ENCODE data around the gene TMEM191C.
"Not testable (repeated sequence)": the region's sequence is repeated elsewhere in the genome, so short reads cannot be mapped to it uniquely, and the experiment has no call there.

TMEM191C gene

GRCh38 chr22:21446128-21446826 is 20.9 kb upstream of the TMEM191C start:
- no peak for DNase-seq

- no peak for DNase-seq
Observed at GRCh38 chr22:21446827-21447690, 20.1 kb upstream of the TMEM191C start.

DNA sequence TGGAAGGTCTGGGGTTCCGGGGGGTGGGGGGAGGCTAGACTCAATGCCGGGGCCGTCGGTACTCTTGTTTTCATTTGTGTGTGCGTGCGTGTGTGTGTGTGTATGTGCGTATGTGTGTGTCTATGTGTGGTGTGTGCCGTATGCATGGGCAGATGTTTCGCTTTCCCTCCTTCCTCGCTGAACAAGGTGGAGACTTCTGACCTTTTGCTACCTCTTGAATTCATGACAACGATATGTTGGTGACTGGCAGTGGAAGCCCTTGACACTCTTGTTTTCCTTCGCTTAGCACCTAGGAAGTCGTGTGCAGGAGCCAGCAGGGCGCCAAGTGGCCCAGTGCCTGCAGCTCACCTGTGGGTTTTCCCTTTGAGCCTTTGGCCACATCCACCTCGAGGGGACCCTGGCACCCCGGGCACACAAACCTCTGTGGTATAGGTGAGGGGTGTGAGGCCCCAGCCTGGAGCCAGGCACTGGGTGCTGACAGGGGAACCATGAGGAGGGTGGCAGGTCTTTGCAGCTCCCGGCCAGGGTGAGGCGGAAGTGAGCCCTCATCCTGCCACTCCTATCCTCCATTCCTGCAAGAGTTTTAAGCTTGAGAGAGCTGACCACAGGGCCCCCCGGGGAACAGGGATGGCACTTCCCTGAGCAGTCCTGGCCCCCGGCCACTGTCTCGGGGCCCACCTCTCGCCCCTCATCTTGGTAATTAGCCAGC is 19.3 kb upstream of the TMEM191C start:
- no peak for DNase-seq

GRCh38 chr22:21448627-21449416 is 18.4 kb upstream of the TMEM191C start:
- DNase-seq: no peak

- DNase-seq: no peak
Observed at GRCh38 chr22:21449531-21450319, 17.5 kb upstream of the TMEM191C start.

- DNase-seq: no peak
Observed at GRCh38 chr22:21450320-21450831, 16.8 kb upstream of the TMEM191C start.

DNA sequence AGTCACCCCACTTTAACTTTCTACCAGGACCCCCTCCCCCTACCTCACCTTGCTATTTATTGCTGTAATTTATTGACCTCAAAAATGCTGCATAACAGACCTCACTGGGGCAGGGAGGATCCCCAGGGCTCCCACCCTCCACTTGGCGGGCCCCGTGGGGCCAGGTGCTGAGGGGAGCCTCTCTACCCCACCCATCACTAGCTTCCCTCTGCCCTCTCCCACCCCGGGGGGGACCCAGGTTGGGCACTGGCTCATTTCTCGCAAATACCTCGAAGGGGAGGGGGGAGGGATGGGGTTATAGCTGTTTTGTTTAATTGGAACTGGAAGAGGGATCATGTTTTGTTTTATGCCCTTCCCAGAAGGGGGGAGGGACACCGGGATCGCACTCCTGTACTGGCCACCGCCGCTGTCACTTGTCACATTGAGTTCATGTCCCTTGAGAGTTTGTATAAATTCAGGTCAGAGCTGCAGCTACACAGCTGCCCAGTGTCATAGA is 16.3 kb upstream of the TMEM191C start:
- DNase-seq: no peak

- no peak for DNase-seq
Observed at GRCh38 chr22:21451545-21452520, 15.4 kb upstream of the TMEM191C start.

- DNase-seq: not testable (repeated sequence)
Observed at GRCh38 chr22:21452666-21453065, 14.5 kb upstream of the TMEM191C start.

DNA sequence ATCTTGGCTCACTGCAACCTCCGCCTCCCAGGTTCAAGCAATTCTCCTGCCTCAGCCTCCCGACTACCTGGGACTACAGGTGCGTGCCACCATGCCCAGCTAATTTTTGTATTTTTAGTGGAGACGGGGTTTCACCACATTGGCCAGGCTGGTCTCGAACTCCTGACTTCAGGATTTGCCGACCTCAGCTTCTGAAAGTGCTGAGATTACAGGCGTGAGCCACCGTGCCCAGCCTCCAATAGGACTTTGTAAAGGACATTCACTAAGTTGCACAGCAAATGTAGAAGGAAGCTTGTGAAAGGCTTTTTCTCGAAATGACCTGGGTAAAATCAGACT is 12.2 kb upstream of the TMEM191C start:
- DNase-seq: not testable (repeated sequence)

DNA sequence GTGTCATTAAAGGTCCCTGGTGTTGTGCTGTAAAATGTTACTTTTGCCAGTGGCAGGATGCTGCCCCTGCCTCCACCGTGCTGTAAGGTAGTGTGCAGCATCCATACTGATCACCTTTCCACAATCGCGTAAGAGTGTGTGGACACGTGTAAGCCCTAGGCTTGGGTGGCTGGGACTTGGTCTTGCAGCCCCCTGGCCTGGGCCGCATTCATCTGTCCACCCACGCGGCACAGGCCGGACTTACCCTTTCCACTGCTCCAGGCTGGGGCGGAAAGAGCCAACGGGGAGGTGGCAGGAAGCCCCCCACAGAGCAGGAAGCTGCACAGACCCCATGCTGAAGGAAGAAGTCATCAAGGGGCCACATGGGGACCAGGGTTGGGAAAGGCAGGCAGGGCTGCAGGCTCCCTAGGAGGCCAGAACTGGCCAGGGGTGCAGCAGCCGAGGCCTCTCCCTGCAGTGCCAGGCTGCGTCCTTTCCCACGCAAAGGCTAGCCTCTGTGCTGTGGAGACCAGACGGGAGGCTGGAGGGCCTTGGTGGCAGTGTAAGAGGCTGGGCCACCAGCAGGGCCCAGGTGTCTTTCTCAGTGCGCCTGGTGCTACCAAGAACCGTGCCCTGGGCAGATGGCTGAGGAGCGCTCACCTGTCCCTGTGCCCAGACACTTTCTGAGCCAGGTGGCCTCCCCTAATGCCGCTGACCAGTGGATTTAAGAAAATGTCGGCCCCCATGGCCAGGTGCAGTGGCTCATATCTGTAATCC is 11.7 kb upstream of the TMEM191C start:
- no peak for DNase-seq

- DNase-seq: no peak
Observed at GRCh38 chr22:21457023-21457787, 10.0 kb upstream of the TMEM191C start.

DNA sequence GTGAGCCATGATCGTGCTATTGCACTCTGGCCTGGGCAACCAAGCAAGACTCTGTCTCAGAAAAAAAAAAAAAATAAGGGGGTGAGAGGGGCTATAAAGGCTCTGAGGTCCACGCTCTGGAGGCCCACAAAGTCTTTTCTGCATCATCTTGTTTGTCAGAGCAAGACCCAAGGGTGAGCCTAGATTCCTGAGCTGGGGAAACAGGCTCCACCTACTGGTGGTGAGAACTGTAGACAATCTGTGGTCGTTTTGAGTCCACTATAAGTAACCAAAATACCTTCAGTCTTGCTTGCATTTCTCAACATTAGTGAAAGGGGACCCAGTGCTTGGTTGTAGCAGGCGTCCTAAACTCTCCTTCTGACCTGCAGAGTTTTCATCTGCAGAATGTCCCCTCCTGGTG is 4.5 kb upstream of the TMEM191C start:
- DNase-seq: not testable (repeated sequence)

DNA sequence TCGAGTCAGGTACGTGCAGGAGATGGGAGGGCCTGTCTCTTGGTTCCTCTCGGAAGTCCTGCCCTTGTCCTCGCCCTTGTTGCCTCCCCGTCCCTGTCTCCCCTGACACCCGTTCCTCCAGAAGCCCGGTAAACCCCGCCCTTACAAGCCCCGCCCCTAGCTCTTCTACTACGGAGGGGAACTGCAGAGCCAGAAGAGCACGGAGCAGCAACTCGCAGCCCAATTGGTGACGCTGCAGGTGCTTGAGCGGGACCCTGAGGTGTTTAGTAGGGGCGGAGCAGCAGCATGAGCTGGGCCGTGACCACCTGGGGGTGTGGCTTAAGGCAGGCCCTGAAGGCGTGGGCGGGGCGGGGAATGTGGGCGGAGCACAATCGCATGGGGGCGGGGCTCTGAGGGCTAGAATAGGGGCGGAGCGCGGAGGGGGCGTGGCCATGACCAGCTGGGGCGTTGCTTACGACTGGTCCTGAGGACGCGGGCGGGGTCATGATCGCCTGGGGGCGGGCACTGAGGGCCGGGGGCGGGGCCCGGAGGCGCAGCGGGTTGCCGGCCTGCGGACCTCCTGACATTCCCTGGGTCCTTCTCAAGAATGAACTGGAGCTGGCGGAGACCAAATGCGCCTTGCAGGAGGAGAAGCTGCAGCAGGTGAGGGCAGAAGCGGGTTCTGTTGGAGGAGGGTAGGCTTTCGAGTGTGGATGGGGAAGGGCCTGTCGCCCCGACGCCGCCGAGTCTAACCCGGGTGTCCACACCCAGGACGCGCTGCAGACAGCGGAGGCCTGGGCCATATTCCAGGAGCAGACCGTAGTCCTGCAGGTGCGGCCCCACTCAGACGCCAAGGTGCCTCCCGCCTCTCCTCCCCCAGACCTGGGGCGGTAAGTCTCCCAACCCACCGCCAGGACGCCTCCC is 1.3 kb downstream of the TMEM191C start:
- peak; percentile 97 for DNase-seq

- DNase-seq: not testable (repeated sequence)
Observed at GRCh38 chr22:21469097-21469994, 2.2 kb downstream of the TMEM191C start.

- not testable (repeated sequence) for DNase-seq
Observed at GRCh38 chr22:21472984-21473383, 5.8 kb downstream of the TMEM191C start.

Measured in CD4-positive, alpha-beta T cell treated with Interleukin-15 for 1 hour (primary cell).